ENCODE results near the gene CD1D. TPM values are rescaled to one million over a fixed set of nuclear protein-coding genes. Genes with fewer than 3 reads are reported as not detected.

CD1D gene
- total RNA-seq, 1 experiment from 2014 or later: not detected

DNA sequence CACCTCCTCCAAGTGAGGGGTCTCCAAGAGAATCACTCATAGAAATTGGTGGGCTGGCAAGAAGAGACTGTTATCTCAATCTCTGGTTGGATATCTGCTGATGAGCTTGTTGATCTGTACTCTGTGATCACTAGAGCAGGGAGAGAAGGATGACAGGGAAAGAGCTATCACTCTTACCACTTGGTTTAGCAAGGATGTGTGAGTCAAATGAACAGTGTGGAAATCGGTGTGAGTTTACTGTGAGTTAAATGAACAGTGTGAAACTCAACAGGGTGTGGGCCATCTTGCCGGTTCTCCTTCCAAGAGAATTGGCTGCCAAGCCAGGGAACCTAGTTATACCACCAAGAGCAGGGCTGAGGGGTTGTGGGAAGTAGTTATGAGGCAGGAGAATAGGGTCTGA is 33.3 kb upstream of the CD1D start:
- no peak overlapping the region for H3K4me3 ChIP-seq (ENCODE audit: low read depth, low read length)
- Mint-ChIP-seq H3K4me1 (ENCODE audit: low read depth, unreplicated experiment) (no peaks in the 10 kb centered on the region), H3K9me3 (ENCODE audit: unreplicated experiment) (no peaks in the 10 kb centered on the region), H3K36me3 (ENCODE audit: insufficient read depth, unreplicated experiment) (no peaks in the 10 kb centered on the region), H3K27ac (ENCODE audit: unreplicated experiment) (no peak overlapping the region), H3K27me3 (ENCODE audit: insufficient read depth, unreplicated experiment) (peaks cover 19% of the 10 kb centered on the region), H3K4me3 (ENCODE audit: unreplicated experiment) (no peak overlapping the region)
- BruUV-seq (replicated peaks): no TSS peak
- H3K27me3 ChIP-seq (replicated peaks; ENCODE audit: control insufficient read depth, insufficient read depth, low read length): no peaks in the 10 kb centered on the region; the same call in 1 of the 2 replicates
- intact Hi-C loops (cut with micrococcal nuclease; ENCODE audit: unreplicated experiment): no loop called here
- no peak for TF ChIP-seq CTCF (IDR thresholded peaks at IDR 0.05; ENCODE audit: insufficient read depth in 1 of 2, low read depth in 1 of 2, low read length in 1 of 2, severe bottlenecking in 1 of 2, unreplicated experiment in 1 of 2)
- ChIA-PET CTCF (no interaction called here), POLR2A (interaction anchor here (0.6 kb wide), 1 partner anchor 17 kb away, joined by 3 read pairs; no protein-coding TSS in a partner anchor)
- no peaks in the 10 kb centered on the region for H3K4me1 ChIP-seq
- no peaks in the 10 kb centered on the region for H3K9me3 ChIP-seq
- H3K36me3 ChIP-seq (ENCODE audit: control insufficient read depth, insufficient read depth, low read length): no peaks in the 10 kb centered on the region
- no peak for DNase-seq

DNA sequence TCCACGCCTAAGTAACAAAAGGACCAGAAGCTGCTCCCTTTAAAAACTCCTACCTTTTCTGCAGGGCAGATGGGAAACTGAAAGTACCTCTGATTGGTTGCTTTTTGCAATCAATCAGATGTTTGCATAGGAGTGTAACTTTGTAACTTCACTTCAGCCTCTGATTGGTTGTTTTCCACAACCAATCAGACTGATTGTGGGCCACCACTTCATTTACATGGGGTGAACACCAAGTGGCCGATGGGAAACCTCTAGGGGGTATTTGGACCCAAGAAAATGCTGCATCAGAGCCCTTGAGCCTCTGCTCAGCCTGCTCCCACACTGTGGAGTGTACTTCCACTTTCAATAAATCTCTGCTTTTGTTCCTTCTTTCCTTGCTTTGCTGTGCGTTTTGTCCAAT is 32.8 kb upstream of the CD1D start:
- H3K27ac Mint-ChIP-seq (ENCODE audit: unreplicated experiment): no peak overlapping the region
- Histone ChIP-seq H3K4me3 (ENCODE audit: low read depth, low read length) (no peak overlapping the region), H3K4me1 (no peaks in the 10 kb centered on the region), H3K27me3 (replicated peaks; ENCODE audit: control insufficient read depth, insufficient read depth, low read length) (no peaks in the 10 kb centered on the region; the same call in 1 of the 2 replicates), H3K36me3 (ENCODE audit: control insufficient read depth, insufficient read depth, low read length) (no peaks in the 10 kb centered on the region), H3K9me3 (no peaks in the 10 kb centered on the region)
- no peaks in the 10 kb centered on the region for H3K9me3 Mint-ChIP-seq (ENCODE audit: unreplicated experiment)
- H3K4me3 Mint-ChIP-seq (ENCODE audit: unreplicated experiment): no peak overlapping the region
- DNase-seq: no peak
- ChIA-PET POLR2A (interaction anchor here (0.6 kb wide), 1 partner anchor 17 kb away, joined by 3 read pairs; no protein-coding TSS in a partner anchor), CTCF (no interaction called here)
- H3K27me3 Mint-ChIP-seq (ENCODE audit: insufficient read depth, unreplicated experiment): peaks cover 20% of the 10 kb centered on the region
- H3K4me1 Mint-ChIP-seq (ENCODE audit: low read depth, unreplicated experiment): no peaks in the 10 kb centered on the region
- H3K36me3 Mint-ChIP-seq (ENCODE audit: insufficient read depth, unreplicated experiment): no peaks in the 10 kb centered on the region
- intact Hi-C loops (cut with micrococcal nuclease; ENCODE audit: unreplicated experiment): no loop called here
- no peak for TF ChIP-seq CTCF (IDR thresholded peaks at IDR 0.05; ENCODE audit: insufficient read depth in 1 of 2, low read depth in 1 of 2, low read length in 1 of 2, severe bottlenecking in 1 of 2, unreplicated experiment in 1 of 2)
- BruUV-seq (replicated peaks): no TSS peak

DNA sequence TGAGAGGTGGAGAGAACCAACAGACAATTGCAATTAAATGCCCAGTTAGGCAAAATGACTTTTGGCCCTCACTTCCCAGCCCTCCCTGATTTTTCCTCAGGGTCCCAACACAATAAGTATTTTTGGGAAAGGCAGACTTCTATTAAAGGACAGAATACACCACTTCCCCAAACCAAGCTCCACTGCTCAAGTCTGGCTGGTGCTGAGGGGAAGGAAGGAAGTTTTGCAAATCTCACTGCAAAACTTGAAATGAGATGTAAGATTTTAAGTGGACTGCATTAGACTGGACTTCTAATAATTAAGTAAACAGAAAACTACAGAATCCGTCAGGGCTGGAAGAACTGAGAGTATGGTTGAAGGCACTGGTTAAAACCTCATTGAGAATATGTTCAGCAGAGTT is 32.2 kb upstream of the CD1D start:
- POLR2A ChIA-PET: no interaction called here
- no peak overlapping the region for H3K4me3 ChIP-seq (ENCODE audit: low read depth, low read length)
- Mint-ChIP-seq H3K9me3 (ENCODE audit: unreplicated experiment) (no peaks in the 10 kb centered on the region), H3K4me3 (ENCODE audit: unreplicated experiment) (no peak overlapping the region), H3K36me3 (ENCODE audit: insufficient read depth, unreplicated experiment) (no peaks in the 10 kb centered on the region), H3K27ac (ENCODE audit: unreplicated experiment) (no peak overlapping the region), H3K27me3 (ENCODE audit: insufficient read depth, unreplicated experiment) (peaks cover 21% of the 10 kb centered on the region), H3K4me1 (ENCODE audit: low read depth, unreplicated experiment) (no peaks in the 10 kb centered on the region)
- no peaks in the 10 kb centered on the region for H3K4me1 ChIP-seq
- no peaks in the 10 kb centered on the region for H3K36me3 ChIP-seq (ENCODE audit: control insufficient read depth, insufficient read depth, low read length)
- H3K27me3 ChIP-seq (replicated peaks; ENCODE audit: control insufficient read depth, insufficient read depth, low read length): no peaks in the 10 kb centered on the region; the same call in 1 of the 2 replicates
- TF ChIP-seq CTCF (IDR thresholded peaks at IDR 0.05; ENCODE audit: insufficient read depth in 1 of 2, low read depth in 1 of 2, low read length in 1 of 2, severe bottlenecking in 1 of 2, unreplicated experiment in 1 of 2): no peak
- DNase-seq: no peak
- intact Hi-C loops (cut with micrococcal nuclease; ENCODE audit: unreplicated experiment): no loop called here
- CTCF ChIA-PET: interaction anchor here (0.7 kb wide), 1 partner anchor 23 kb away, joined by 3 read pairs; no protein-coding TSS in a partner anchor
- no peaks in the 10 kb centered on the region for H3K9me3 ChIP-seq
- no TSS peak for BruUV-seq (replicated peaks)

Data from Caco-2 (cell line).